Gastrocnemius medialis (tissue), 4 donors: ENCODE data around the gene PINK1. TPM values are rescaled to one million over a fixed set of nuclear protein-coding genes. Genes with fewer than 3 reads are reported as not detected.

Source experiments
- ATAC-seq, 2 donors: fragments of 150-250 bp; one replicate each; pipeline ENCODE4 v1.9.1; 2016
- DNase-seq, 2 donors: peaks; one replicate each; pipeline ENCODE4 v3.0.0-alpha.2; 2019
- H3K27ac ChIP-seq, 4 donors: fragments of 200-600 bp; sonication (generic); 1 replicate in 1 of 4; 2 replicates in 3 of 4; pipeline ENCODE4 v1.5.1; 2016 to 2018; ENCODE audit warnings: mild to moderate bottlenecking in 2 of 4, moderate library complexity in 1 of 4
- H3K27me3 ChIP-seq, 3 donors: fragments of 200-600 bp; sonication (generic) in 2 of 3; 1 replicate in 1 of 3; 2 replicates in 2 of 3; pipeline versions ENCODE4 v1.5.1 to v1.6.0; 2016 to 2019; ENCODE audit warnings: mild to moderate bottlenecking in 1 of 3, moderate library complexity in 1 of 3
- H3K36me3 ChIP-seq, 2 donors: fragments of 200-600 bp; sonication (generic) in 1 of 2; one replicate each; pipeline ENCODE4 v1.5.1; 2017 to 2018
- H3K4me1 ChIP-seq, 2 donors: fragments of 200-600 bp; sonication (generic) in 1 of 2; one replicate each; pipeline ENCODE4 v1.5.1; 2016 to 2017; ENCODE audit warnings: mild to moderate bottlenecking in 2 of 2
- H3K4me3 ChIP-seq, 4 donors: fragments of 200-600 bp; sonication (generic) in 3 of 4; 1 replicate in 1 of 4; 2 replicates in 3 of 4; pipeline ENCODE4 v1.5.1; 2016 to 2019; ENCODE audit warnings: mild to moderate bottlenecking in 2 of 4
- H3K9me3 ChIP-seq, 3 donors: fragments of 200-600 bp; sonication (generic) in 2 of 3; 1 replicate in 1 of 3; 2 replicates in 2 of 3; pipeline ENCODE4 v1.5.1; 2016 to 2019
- CTCF ChIP-seq, 5 experiments: fragments of 450-650 bp in 3 of 5; fragments of 200-600 bp in 2 of 5; sonication (generic) in 2 of 5; IDR thresholded peaks in 4 of 5; conservative IDR thresholded peaks in 1 of 5; 1 replicate in 4 of 5; 2 replicates in 1 of 5; pipeline ENCODE4 v1.5.1; 2016 to 2019; ENCODE audit warnings: antibody characterized with exemption in 5 of 5, mild to moderate bottlenecking in 3 of 5, moderate library complexity in 3 of 5
- POLR2A ChIP-seq, 2 donors: fragments of 450-650 bp; IDR thresholded peaks; one replicate each; pipeline ENCODE4 v1.6.1; 2017; ENCODE audit warnings: antibody characterized with exemption in 2 of 2, mild to moderate bottlenecking in 2 of 2, moderate library complexity in 2 of 2
- in situ Hi-C, 4 donors: fragments of 200-750 bp; cut with MboI; loops; one replicate each; pipeline versions ENCODE4 v1.15.0 to v1.8.0; 2017; ENCODE audit warnings: low sequenced_read_pairs in 4 of 4
- intact Hi-C: fragments of 100-400 bp; cut with DNase I; formaldehyde crosslinking; loops from one replicate; pipeline ENCODE4 v1.15.1; 2023; ENCODE audit warnings: low total_unique reads
- total RNA-seq, 4 donors: library from RNA; depleted of rRNA; stranded (reverse); fragments of >200 nt; gene quantifications; one replicate each; pipeline versions ENCODE4 v1.1.0 to v1.2.3, GENCODE V29; 2016

PINK1 gene
- total RNA-seq, 4 donors from 2014 or later, result 376 to 478 (median 414) TPM

GRCh38 chr1:20630729-20631128 lies 2.5 kb upstream of the PINK1 start:
- Histone ChIP-seq H3K4me1 (peaks cover 12 to 19% of the 10 kb centered on the region in 2 donors), H3K9me3 (no peaks in the 10 kb centered on the region), H3K4me3 (no peak overlapping the region), H3K27ac (no peak overlapping the region), H3K27me3 (no peaks in the 10 kb centered on the region), H3K36me3 (no peaks in the 10 kb centered on the region)
- intact Hi-C loops, result loop anchor here (5.0 to 10.0 kb wide), 2 partner anchors 123 to 276 kb away; partner anchors contain the start of gene MUL1
- DNase-seq (no peak), ATAC-seq (no peak)
- in situ Hi-C loops, result no loop called here
- TF ChIP-seq POLR2A (IDR thresholded peaks at IDR 0.05) (no peak), CTCF (IDR thresholded peaks at IDR 0.05 in 4 of 5, conservative IDR thresholded peaks at IDR 0.05 in 1 of 5) (no peak)

DNA sequence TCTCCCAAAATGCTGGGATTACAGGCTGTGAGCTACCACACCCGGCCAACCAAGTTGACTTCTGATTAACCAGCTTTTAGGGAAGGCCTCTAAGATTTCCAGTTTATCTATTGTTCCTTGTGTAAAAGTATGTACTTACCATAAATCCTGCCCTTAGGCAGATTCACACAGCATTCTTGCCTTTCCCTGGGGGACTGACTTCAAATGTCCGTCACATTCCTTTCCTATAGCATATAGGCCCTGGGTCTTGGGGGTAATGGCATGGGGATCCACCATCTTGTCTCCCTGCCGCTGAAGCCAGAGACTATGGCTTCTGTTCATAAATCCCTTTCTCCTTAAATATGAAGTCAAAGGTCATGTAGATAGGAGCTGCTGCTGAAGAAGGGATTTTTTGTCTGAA lies 872 bp upstream of the PINK1 start:
- DNase-seq (no peak), ATAC-seq (no peak)
- H3K4me1 ChIP-seq, result peaks cover 17 to 22% of the 10 kb centered on the region in 2 donors
- in situ Hi-C loops (no loop called here), intact Hi-C loops (loop anchor here (2.0 to 10.0 kb wide), 4 partner anchors 28 to 278 kb away; partner anchors contain the start of genes DDOST and MUL1)
- peaks cover 0 to 3% of the 10 kb centered on the region in 2 donors for H3K36me3 ChIP-seq
- TF ChIP-seq POLR2A (IDR thresholded peaks at IDR 0.05) (no peak), CTCF (IDR thresholded peaks at IDR 0.05 in 4 of 5, conservative IDR thresholded peaks at IDR 0.05 in 1 of 5) (no peak)
- H3K4me3 ChIP-seq, result no peak overlapping the region
- H3K9me3 ChIP-seq, result no peaks in the 10 kb centered on the region
- H3K27me3 ChIP-seq, result no peaks in the 10 kb centered on the region
- no peak overlapping the region for H3K27ac ChIP-seq

DNA sequence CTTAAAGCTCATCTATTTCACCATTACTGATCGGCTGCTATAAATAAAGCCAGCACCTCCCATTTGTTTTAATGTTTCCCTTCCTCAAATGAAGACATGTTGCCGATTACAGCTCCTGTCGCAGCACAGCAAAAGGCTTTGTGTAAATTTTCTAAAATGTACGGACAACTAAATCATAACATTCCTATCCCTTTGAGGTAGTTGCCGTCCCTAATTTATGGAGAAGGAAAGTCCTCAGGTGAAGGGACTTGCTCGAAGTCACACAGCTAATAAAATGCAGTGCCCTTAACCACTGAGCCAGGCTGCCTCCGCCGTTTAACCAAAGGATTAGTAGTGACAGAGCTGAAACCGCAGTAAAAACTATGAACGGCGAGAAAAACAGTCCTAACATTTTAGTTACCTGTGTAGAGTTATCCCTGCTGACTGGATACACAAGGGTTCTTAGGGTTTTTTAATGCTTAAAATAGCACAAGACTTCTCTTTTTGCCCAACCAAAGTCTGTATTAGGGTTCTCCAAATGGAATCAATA lies 871 bp downstream of the PINK1 start:
- H3K27ac ChIP-seq, result peak overlapping the region; percentile 93 to 99 (median 97)
- peaks cover 17 to 22% of the 10 kb centered on the region in 2 donors for H3K4me1 ChIP-seq
- H3K4me3 ChIP-seq, result peak overlapping the region; percentile 79 to 96 (median 88)
- no peaks in the 10 kb centered on the region for H3K27me3 ChIP-seq
- H3K36me3 ChIP-seq, result peaks cover 0 to 18% of the 10 kb centered on the region in 2 donors
- no peak for TF ChIP-seq CTCF (IDR thresholded peaks at IDR 0.05 in 4 of 5, conservative IDR thresholded peaks at IDR 0.05 in 1 of 5)
- TF ChIP-seq POLR2A (IDR thresholded peaks at IDR 0.05), result no peak
- intact Hi-C loops, result loop anchor here (5.0 to 10.0 kb wide), 2 partner anchors 127 to 279 kb away; partner anchors contain the start of gene MUL1
- H3K9me3 ChIP-seq, result no peaks in the 10 kb centered on the region
- in situ Hi-C loops, result no loop called here
- ATAC-seq (peak; percentile 1 to 14), DNase-seq (no peak)

DNA sequence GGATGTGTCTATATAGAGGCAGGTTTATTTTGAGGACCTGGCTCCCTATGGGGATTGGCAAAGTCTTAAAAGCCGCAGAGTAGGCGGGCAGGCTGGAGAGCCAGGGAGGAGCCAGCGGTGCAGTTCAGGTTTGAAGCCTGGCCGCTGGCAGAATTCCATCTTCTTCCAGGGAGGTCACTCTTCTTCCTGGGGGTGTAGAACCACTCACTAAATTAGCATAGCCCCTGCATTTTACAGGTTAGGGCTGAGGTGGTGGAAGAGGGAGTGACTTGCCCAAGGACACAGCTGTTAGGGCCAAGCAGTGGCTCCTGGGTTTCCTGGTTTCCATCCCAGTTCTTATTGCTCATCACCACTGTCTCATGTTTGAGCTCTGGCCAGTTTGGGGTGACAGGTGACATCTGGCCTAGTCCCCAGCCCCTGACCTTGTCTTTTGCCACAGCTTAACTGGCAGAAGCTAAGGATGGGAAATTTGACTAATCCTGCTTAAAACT lies 1.4 kb downstream of the PINK1 start:
- ATAC-seq (peak; percentile 81 to 84), DNase-seq (peak; percentile 63 to 86)
- intact Hi-C loops, result loop anchor here (5.0 to 10.0 kb wide), 2 partner anchors 127 to 280 kb away; partner anchors contain the start of gene MUL1
- Histone ChIP-seq H3K4me3 (peak overlapping the region; percentile 79 to 96 (median 88)), H3K27ac (peak overlapping the region; percentile 93 to 99 (median 97)), H3K27me3 (no peaks in the 10 kb centered on the region), H3K36me3 (peaks cover 0 to 23% of the 10 kb centered on the region in 2 donors), H3K4me1 (peaks cover 17 to 22% of the 10 kb centered on the region in 2 donors), H3K9me3 (no peaks in the 10 kb centered on the region)
- in situ Hi-C loops, result loop anchor here in 3 of 4 donors (5.0 kb wide), 1 partner anchor 112 kb away; no protein-coding TSS in a partner anchor
- peak in 1 of 2 donors; percentile 26 for TF ChIP-seq POLR2A (IDR thresholded peaks at IDR 0.05)
- no peak for TF ChIP-seq CTCF (IDR thresholded peaks at IDR 0.05 in 4 of 5, conservative IDR thresholded peaks at IDR 0.05 in 1 of 5)
